GM19395 (cell line): Measurements from ENCODE around the gene PELO.

Source experiments
- ATAC-seq: cut with Tn5 transposase; IDR thresholded peaks from one replicate; pipeline ENCODE4 v1.9.1; 2021; ENCODE audit warnings: mild to moderate bottlenecking, moderate library complexity; ENCODE audit not compliant: unreplicated experiment

PELO gene

GRCh38 chr5:52825826-52826225, 38.1 kb downstream of the PELO start:
- peak; percentile 99 for ATAC-seq

- no peak for ATAC-seq
Measured at GRCh38 chr5:52827815-52828214, 40.1 kb downstream of the PELO start.

GRCh38 chr5:52829664-52830063, 41.9 kb downstream of the PELO start:
- no peak for ATAC-seq

GRCh38 chr5:52830650-52831049, 42.9 kb downstream of the PELO start:
- no peak for ATAC-seq

GRCh38 chr5:52831786-52832511, 44.2 kb downstream of the PELO start:
- ATAC-seq: no peak

GRCh38 chr5:52834320-52834719, 46.6 kb downstream of the PELO start:
- ATAC-seq: no peak

- ATAC-seq: no peak
Measured at GRCh38 chr5:52837068-52837467, 49.4 kb downstream of the PELO start.
